HPDE6-E6E7 (cell line): ENCODE measurements around the gene IL1RL2.

ENCODE experiments used
- DNase-seq: peaks from one replicate; pipeline ENCODE4 v3.0.0; 2011; ENCODE audit warnings: missing footprints; ENCODE audit errors: extremely low spot score

Gene IL1RL2

GRCh38 chr2:102194609-102195268 is 7.9 kb downstream of the IL1RL2 start:
- DNase-seq = no peak

GRCh38 chr2:102197389-102198137 is 10.7 kb downstream of the IL1RL2 start:
- DNase-seq = no peak

DNA sequence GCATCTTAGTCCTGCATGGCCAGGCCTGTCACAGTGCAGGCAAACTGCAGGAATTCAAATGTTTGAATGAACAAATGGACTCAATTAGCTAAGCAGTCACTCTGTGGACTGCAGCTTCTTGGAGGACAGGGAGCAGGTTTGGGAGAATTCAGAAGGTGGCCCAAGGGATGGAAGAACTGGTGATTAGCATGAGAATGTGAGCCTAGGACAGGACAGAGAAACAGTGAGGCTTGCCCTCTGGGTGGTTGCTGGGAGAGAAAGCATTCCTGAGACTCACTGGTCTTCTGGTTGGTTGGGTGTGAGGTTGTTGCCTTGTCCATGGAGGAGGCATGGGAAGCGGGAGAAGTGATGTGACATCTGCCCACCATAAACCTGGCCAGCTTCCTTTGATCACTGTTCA is 13.7 kb downstream of the IL1RL2 start:
- DNase-seq = no peak

DNA sequence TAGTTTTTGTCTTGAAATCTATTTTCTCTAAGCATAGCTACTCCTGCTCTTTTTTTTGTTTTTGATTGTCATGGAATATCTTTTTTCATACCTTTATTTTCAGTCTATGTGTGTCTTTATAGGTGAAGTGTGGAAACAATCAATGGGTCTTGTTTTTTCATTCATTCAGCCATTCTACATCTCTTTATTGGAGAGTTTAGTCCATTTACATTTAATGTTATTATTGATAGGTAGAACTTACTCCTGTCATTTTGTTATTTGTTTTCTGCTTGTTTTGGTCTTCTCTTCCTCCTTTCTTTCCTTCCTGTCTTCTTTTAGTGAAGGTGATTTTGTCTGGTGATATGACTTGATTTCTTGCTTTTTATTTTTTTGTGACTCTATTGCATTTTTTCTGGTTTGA is 17.8 kb downstream of the IL1RL2 start:
- no peak for DNase-seq

DNA sequence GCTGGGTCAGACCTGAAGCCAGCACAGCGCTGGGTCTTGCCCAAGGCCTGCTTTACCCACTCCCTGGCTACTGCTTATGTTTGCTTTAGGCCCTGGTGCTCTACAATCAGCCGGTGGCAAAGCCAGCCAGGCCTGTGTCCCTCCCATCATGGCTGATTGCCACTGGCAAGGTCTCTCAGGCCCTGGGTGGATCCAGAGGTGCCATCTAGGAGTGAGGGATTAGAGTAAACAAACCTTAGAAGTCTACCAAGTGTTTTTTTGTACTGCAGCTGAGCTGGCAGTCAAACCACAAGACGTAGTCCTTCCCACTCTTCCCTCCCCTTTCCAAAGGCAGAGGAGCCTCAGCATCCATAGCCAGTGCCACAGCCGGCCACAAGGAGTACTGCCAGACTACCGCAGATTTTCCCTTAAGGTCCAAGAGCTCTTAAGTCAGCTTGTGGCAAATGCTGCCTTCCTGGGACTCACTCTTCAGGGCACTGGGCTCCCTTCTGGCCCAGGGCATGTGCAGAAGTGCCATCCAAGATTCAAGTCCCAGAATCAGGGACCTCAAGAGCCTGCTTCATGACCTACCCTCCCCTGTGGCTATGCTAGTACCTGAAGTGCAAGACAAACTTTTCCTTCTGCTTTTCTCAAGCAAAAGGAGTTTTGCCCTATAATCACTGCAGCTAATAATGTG is 20.0 kb downstream of the IL1RL2 start:
- no peak for DNase-seq

GRCh38 chr2:102208774-102209173 is 22.0 kb downstream of the IL1RL2 start:
- no peak for DNase-seq

DNA sequence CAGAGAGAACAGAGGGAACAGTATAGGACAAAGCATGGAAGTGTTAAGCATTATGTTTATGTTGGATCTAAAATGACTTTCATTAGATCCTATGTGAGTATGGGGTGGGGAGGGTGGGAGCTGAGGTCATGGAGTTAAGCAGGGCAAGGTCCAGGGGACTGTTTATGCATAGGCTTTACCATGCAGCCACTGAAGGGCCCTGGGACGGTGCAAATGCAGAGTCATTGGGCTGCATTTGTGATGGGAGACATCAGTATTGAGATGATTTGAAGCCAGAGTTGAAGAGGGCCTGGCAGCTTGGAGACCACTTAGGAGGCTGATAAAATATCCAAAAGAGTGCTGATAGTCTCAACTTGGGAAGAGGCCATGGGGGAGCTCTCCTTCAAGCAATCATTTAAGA is 22.7 kb downstream of the IL1RL2 start:
- no peak for DNase-seq

DNA sequence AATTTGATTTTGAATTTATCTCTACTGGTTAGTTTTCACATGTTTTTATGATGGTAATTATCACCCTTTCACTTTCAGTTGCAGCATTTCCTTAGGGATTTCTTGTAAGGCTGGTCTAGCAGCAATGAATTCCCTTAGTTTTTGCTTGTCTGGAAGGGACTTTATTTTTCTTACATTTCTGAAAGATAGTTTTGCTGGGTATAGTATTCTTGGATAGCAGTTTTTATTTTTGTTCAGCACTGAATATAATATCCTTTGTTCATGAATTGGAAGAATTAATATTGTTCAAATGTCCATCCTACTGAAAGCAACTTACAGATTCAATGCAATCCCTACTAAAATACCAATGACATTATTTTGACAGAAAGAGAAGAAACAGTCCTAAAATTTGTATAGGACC is 30.2 kb downstream of the IL1RL2 start:
- DNase-seq = no peak

DNA sequence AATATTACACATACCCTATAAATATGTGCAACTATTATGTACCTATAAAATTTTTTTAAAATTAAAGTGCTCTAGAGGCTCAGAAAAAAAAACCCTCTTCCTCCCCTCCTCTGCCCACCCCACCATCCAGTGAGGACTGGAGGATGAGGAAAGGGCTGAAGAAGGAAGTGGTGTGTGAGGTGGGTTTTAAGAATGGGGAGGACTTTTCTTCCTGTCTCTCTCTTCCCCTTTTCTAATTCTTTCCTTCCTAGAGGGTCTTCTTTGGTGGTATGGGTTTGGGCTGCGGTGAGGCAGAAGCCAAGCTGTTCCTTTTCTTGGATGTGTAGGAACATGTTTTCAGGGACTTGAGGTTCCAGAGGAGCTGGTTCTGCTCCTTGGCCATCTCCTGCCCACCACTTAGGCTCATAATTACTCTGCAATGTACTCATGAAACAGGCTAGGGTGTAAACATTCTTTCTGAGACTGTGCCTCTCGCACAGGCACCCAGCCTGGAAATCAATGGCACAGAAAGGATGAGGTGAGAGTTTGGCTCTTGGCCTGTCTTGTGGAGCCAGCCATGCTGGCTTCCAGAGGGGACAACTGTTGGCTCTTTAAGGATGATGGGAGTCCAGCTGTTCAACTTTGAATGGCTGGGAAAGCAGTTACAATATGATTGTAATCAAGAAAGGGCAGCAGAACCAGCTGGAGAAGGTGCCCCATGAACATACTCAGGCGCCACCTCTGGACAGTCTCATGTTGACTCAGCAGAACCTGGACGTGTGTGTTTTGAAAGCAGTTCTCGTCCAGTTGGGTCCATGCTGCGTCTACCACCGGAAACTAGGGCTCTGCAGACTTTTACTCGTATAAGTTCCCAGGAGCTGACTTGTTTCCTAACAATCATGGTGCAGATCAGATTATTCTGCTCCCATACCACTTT is 38.3 kb downstream of the IL1RL2 start:
- DNase-seq = no peak

GRCh38 chr2:102226171-102226570 is 39.3 kb downstream of the IL1RL2 start:
- no peak for DNase-seq

GRCh38 chr2:102226612-102227391 is 40.0 kb downstream of the IL1RL2 start:
- DNase-seq = no peak

DNA sequence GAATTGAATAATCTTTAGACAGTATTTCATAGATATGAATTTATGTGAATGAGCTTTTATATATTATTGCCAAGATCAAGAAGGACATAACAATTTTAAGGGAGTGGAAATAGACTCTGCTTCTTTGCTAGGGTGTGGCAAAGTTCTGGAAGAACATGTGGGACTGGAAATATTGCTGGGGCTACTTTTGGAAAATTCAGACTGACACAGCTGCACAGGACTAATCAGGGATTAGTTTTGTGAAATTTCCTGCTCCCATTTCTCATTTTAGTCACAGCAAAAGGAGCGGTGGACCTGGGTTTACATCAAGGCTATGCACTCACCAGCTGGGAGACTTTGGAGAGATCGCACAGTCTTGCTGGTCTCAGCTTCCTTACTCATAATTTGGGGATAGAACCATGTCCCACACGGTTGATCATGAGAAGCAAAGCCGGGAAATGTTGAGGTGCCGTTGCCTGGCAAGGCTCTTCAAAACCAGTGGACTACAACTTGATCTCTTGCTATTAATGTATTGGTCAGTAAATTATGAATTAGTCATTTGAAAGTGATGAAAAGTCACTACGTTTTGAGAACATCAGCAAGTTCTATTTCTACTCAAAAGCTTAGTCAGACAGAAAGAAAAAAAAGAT is 42.4 kb downstream of the IL1RL2 start:
- DNase-seq = no peak

GRCh38 chr2:102230410-102230909 is 43.6 kb downstream of the IL1RL2 start:
- no peak for DNase-seq

DNA sequence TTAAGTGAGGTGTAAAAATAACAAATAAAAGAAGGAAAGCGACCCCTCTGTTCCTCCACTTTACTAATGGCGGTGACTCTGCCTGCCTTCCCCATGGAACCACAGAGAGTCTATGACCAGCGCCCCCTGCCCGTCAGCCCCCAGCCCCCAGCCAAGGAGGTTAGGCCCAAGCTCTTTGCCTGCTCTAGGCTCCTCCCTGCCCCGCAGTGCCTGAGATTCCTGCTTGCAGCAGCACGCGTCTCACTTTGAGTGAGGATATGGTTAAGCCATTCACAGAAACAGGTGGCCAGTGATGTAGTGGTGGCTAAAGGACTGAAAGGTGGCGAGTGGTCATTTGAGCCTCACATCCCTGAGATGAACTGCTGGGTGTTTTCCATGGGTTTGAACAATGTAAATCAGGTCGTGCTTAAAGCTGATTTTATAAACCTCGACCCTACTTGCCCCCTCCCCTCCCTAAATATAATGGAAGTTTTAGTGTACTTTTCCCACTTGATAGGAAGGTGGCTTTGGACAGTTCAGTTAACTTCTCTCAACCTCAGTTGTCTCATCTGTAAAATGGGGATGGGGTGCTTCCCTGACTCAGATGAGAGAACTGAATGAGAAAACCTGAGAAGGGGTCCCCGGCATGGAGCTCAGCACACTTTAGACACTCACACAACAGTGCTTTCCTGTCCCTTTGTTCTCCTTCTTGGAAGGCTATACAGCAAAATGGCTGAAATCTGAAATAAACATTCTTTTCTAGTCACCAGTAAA is 46.5 kb downstream of the IL1RL2 start:
- no peak for DNase-seq

DNA sequence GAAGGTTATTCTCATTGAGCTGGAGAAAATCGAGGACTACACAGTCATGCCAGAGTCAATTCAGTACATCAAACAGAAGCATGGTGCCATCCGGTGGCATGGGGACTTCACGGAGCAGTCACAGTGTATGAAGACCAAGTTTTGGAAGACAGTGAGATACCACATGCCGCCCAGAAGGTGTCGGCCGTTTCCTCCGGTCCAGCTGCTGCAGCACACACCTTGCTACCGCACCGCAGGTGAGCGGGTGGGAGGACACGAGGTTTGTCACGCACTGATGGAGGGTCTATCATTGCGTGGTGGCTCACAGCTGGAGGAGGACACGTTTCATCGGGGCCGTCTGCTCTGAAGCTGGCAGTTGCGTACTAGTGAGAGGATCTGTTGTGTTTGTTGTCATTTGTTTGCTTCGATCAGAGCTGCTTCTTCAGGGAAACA is 48.2 kb downstream of the IL1RL2 start:
- DNase-seq = no peak

GRCh38 chr2:102235491-102235890 is 48.7 kb downstream of the IL1RL2 start:
- no peak for DNase-seq

GRCh38 chr2:102236132-102236531 is 49.3 kb downstream of the IL1RL2 start:
- no peak for DNase-seq

DNA sequence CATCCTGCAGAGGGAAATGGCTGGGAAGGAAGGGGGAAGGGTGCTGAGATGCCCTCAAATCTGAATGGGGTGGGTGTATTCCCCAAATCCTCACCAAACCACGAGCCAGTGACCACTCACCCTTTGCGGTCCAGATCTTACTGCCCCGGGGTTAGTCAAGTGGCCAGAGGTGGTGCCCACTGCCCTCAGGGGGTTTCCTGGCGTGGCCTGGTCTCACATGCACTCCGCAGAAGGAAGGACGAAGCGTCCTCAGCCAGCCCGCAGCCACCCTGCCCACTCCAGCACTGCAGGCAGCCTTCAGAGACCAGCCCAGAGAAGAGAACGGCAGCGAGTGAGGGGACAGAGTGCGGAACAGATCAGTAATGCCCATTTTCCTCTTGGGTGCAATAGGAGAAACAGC is 50.4 kb downstream of the IL1RL2 start:
- DNase-seq = no peak

DNA sequence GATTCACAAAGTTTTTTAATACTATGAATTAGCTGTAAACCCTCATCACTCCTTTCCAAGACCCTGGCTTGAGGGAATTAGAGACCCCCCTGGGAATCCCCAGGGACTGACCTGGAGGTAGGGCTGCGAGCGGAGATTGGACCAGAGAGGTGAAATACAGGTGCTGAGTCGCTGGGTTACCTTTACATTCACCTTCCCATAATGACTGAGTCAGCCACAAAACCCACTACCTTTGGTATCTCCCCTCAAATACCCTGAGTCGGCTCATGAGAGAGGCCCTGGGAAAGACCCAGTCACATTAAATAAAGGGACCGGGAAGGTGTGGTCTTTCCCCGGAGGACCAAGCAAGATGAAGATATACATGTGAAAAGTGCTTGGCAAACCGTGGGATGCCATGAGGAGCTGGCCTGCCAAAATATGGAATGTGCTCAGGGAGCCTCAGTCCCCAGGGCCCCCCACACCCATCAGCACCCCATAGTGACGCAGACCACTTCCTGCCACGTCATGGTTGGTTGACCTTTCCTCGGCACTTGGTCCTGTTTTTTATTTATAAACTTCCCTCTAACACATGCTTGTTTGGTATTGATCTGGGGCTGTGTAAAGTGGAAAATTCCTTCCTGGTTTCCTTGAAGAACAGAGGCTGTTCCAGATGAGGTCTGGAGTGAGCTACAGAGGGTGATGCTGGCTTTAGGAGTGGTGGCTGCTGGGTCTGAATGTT is 51.4 kb downstream of the IL1RL2 start:
- DNase-seq = no peak
